ENCODE measurements around the gene ALDH1A2.

The ALDH1A2 gene

DNA sequence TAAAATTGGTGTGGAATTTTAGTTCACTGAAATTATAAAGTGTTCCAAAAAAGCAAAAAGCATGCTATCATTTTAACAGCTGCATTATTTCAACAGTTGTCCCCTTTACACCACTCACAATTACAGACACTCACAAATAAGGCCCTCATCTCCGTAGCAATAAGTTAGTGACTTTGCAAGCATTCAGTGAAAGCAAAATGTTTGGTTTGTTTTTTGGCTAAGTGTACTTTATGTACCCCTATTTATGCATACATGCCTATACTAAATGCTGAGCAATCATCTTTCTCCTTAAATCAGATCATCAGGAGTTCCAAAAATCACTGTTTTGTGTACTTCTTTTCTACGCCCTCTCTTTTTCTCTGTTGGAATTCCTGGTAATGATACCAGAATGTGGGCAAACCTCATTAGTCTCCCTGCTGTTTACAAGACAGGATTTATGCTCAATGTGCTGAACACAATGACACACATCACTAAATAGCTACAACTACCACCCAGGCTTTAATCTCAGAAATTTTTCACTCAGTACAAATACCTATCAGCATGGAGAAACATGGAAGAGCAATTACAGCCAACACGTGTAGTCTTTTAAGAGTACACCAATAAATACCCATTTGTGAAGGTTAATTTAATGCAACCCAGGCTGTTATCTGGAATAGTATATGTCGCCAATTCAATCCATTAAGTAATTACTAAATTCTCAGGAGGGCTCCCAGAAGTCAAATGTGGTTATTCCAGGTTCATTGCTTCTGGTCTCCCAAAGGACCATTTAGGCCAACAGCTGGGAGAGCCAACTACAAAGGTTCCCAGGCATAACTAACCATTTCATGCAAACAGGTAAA lies 12.0 kb downstream of the ALDH1A2 start (continued):
- TF ChIP-seq, protein P1, sequence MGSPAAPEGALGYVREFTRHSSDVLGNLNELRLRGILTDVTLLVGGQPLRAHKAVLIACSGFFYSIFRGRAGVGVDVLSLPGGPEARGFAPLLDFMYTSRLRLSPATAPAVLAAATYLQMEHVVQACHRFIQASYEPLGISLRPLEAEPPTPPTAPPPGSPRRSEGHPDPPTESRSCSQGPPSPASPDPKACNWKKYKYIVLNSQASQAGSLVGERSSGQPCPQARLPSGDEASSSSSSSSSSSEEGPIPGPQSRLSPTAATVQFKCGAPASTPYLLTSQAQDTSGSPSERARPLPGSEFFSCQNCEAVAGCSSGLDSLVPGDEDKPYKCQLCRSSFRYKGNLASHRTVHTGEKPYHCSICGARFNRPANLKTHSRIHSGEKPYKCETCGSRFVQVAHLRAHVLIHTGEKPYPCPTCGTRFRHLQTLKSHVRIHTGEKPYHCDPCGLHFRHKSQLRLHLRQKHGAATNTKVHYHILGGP (tag by site-specific recombination; IDR thresholded peaks at IDR 0.05) = peak; percentile 62
- TF ChIP-seq ZNF660 (tag by site-specific recombination; IDR thresholded peaks at IDR 0.05) (no peak), ZNF530 (tag by site-specific recombination; IDR thresholded peaks at IDR 0.05; ENCODE audit: low read depth) (no peak), WT1 (tag by site-specific recombination; IDR thresholded peaks at IDR 0.05) (peak; percentile 95), YY2 (tag by site-specific recombination; IDR thresholded peaks at IDR 0.05) (no peak), ZNF132 (tag by site-specific recombination; IDR thresholded peaks at IDR 0.05; ENCODE audit: borderline replicate concordance) (no peak), OSR2 (tag by site-specific recombination; IDR thresholded peaks at IDR 0.05) (peak; percentile 98), ZNF830 (tag by site-specific recombination; IDR thresholded peaks at IDR 0.05; ENCODE audit: low read depth) (no peak), ZNF140 (tag by site-specific recombination; IDR thresholded peaks at IDR 0.05) (no peak), GLI4 (tag by site-specific recombination; IDR thresholded peaks at IDR 0.05) (no peak), GLI2 (tag by site-specific recombination; IDR thresholded peaks at IDR 0.05; ENCODE audit: borderline replicate concordance, low read depth) (peak; percentile 87), ZNF777 (tag by site-specific recombination; IDR thresholded peaks at IDR 0.05; ENCODE audit: borderline replicate concordance) (no peak), ZNF548 (tag by site-specific recombination; IDR thresholded peaks at IDR 0.05) (no peak), OVOL3 (tag by site-specific recombination; IDR thresholded peaks at IDR 0.05) (peak; percentile 82; the same call in 1 of the 2 replicates), ZNF24 (tag by site-specific recombination; IDR thresholded peaks at IDR 0.05) (peak; percentile 85; the same call in 1 of the 2 replicates), ZFHX2 (tag by site-specific recombination; conservative IDR thresholded peaks at IDR 0.05) (peak; percentile 75), GLIS2 (tag by site-specific recombination; IDR thresholded peaks at IDR 0.05) (peak; percentile 31; the same call in 1 of the 2 replicates)
- TF ChIP-seq, protein P2, sequence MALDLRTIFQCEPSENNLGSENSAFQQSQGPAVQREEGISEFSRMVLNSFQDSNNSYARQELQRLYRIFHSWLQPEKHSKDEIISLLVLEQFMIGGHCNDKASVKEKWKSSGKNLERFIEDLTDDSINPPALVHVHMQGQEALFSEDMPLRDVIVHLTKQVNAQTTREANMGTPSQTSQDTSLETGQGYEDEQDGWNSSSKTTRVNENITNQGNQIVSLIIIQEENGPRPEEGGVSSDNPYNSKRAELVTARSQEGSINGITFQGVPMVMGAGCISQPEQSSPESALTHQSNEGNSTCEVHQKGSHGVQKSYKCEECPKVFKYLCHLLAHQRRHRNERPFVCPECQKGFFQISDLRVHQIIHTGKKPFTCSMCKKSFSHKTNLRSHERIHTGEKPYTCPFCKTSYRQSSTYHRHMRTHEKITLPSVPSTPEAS (tag by site-specific recombination; IDR thresholded peaks at IDR 0.05) = peak; percentile 35; the same call in 1 of the 2 replicates
- TF ChIP-seq, protein P3, sequence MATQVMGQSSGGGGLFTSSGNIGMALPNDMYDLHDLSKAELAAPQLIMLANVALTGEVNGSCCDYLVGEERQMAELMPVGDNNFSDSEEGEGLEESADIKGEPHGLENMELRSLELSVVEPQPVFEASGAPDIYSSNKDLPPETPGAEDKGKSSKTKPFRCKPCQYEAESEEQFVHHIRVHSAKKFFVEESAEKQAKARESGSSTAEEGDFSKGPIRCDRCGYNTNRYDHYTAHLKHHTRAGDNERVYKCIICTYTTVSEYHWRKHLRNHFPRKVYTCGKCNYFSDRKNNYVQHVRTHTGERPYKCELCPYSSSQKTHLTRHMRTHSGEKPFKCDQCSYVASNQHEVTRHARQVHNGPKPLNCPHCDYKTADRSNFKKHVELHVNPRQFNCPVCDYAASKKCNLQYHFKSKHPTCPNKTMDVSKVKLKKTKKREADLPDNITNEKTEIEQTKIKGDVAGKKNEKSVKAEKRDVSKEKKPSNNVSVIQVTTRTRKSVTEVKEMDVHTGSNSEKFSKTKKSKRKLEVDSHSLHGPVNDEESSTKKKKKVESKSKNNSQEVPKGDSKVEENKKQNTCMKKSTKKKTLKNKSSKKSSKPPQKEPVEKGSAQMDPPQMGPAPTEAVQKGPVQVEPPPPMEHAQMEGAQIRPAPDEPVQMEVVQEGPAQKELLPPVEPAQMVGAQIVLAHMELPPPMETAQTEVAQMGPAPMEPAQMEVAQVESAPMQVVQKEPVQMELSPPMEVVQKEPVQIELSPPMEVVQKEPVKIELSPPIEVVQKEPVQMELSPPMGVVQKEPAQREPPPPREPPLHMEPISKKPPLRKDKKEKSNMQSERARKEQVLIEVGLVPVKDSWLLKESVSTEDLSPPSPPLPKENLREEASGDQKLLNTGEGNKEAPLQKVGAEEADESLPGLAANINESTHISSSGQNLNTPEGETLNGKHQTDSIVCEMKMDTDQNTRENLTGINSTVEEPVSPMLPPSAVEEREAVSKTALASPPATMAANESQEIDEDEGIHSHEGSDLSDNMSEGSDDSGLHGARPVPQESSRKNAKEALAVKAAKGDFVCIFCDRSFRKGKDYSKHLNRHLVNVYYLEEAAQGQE (tag by site-specific recombination; IDR thresholded peaks at IDR 0.05) = no peak
- TF ChIP-seq, protein P4, sequence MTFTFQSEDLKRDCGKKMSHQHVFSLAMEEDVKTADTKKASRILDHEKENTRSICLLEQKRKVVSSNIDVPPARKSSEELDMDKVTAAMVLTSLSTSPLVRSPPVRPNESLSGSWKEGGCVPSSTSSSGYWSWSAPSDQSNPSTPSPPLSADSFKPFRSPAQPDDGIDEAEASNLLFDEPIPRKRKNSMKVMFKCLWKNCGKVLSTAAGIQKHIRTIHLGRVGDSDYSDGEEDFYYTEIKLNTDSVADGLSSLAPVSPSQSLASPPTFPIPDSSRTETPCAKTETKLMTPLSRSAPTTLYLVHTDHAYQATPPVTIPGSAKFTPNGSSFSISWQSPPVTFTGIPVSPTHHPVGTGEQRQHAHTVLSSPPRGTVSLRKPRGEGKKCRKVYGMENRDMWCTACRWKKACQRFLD (tag by site-specific recombination; IDR thresholded peaks at IDR 0.05) = no peak
- TF ChIP-seq, protein P5, sequence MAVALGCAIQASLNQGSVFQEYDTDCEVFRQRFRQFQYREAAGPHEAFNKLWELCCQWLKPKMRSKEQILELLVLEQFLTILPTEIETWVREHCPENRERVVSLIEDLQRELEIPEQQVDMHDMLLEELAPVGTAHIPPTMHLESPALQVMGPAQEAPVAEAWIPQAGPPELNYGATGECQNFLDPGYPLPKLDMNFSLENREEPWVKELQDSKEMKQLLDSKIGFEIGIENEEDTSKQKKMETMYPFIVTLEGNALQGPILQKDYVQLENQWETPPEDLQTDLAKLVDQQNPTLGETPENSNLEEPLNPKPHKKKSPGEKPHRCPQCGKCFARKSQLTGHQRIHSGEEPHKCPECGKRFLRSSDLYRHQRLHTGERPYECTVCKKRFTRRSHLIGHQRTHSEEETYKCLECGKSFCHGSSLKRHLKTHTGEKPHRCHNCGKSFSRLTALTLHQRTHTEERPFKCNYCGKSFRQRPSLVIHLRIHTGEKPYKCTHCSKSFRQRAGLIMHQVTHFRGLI (tag by site-specific recombination; IDR thresholded peaks at IDR 0.05) = no peak
- TF ChIP-seq, protein P6, sequence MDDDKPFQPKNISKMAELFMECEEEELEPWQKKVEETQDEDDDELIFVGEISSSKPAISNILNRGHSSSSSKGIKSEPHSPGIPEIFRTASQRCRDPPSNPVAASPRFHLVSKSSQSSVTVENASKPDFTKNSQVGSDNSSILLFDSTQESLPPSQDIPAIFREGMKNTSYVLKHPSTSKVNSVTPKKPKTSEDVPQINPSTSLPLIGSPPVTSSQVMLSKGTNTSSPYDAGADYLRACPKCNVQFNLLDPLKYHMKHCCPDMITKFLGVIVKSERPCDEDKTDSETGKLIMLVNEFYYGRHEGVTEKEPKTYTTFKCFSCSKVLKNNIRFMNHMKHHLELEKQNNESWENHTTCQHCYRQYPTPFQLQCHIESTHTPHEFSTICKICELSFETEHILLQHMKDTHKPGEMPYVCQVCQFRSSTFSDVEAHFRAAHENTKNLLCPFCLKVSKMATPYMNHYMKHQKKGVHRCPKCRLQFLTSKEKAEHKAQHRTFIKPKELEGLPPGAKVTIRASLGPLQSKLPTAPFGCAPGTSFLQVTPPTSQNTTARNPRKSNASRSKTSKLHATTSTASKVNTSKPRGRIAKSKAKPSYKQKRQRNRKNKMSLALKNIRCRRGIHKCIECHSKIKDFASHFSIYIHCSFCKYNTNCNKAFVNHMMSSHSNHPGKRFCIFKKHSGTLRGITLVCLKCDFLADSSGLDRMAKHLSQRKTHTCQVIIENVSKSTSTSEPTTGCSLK (tag by site-specific recombination; IDR thresholded peaks at IDR 0.05) = no peak
